Aortic smooth muscle cell (primary cell): ENCODE results near the gene MRGPRX4. TPM values are rescaled to one million over a fixed set of nuclear protein-coding genes. Genes with fewer than 3 reads are reported as not detected.

ENCODE experiments used
- total RNA-seq: library from RNA; depleted of rRNA; stranded (reverse); fragments of >200 nt; gene quantifications from 2 replicates; pipeline ENCODE4 v1.2.3, GENCODE V29; 2014

Gene MRGPRX4
- total RNA-seq = not detected in 2 replicates

DNA sequence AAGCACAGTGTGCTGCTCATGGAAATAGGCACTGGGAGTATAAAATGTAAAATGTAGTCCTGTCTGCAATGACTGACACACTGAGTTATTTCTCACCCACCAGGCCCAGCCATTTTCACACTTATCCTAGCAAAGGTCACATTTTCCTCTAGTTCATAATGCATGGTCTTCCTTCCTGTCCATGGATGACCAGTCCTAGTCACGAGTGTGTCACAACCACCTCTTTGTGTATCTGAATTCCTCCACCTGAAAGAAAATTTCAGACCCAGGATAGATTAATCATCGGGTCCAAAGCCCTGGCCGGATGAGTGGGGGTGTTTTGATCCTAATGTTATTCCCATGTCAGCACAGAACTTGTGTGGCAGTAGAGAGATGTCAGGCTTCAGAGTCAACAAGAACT, at the start of gene MRGPRX4:
Gene MRGPRX4, plus strand, starts transcription at position 172 of the 400 bp plus-strand sequence. CDS start 420 bp downstream, outside the sequence.

GRCh38 chr11:18132341-18132740, 40.3 kb upstream of the MRGPRX4 start, which contains the start of gene MRGPRX3:
TSS of gene MRGPRX3 (plus strand) at chr11:18132571. CDS start at chr11:18137203, 4,632 bp downstream.

Other genes with a start within 250 kb of the MRGPRX4 start
- 34.4 and 37.9 TPM in 2 replicates for gene SERGEF, start 159.8 kb upstream of the MRGPRX4 start, total RNA-seq
- gene TPH1, start 126.6 kb upstream of the MRGPRX4 start, total RNA-seq = under 0.01 and 0.12 TPM in 2 replicates
- 10.0 and 11.9 TPM in 2 replicates for gene SAAL1, start 66.8 kb upstream of the MRGPRX4 start, total RNA-seq
- not detected in 2 replicates for gene MRGPRX3, start 40.3 kb upstream of the MRGPRX4 start, total RNA-seq
- gene SAA4, start 64.0 kb downstream of the MRGPRX4 start, total RNA-seq = not detected in 2 replicates
- gene SAA2, start 75.8 kb downstream of the MRGPRX4 start, total RNA-seq = not detected in 2 replicates
- gene SAA1, start 93.4 kb downstream of the MRGPRX4 start, total RNA-seq = not detected in 2 replicates
- gene HPS5, start 149.3 kb downstream of the MRGPRX4 start, total RNA-seq = 51.9 and 60.8 TPM in 2 replicates
- 59.1 and 77.4 TPM in 2 replicates for gene GTF2H1, start 149.7 kb downstream of the MRGPRX4 start, total RNA-seq
- 490 and 579 TPM in 2 replicates for gene LDHA, start 221.7 kb downstream of the MRGPRX4 start, total RNA-seq
- 1.3 TPM in 1 of 2 replicates, not detected in the other for gene LDHC, start 239.5 kb downstream of the MRGPRX4 start, total RNA-seq